Stimulated activated naive CD8-positive, alpha-beta T cell treated with anti-CD3 and anti-CD28 coated beads, Interleukin-15, Interleukin-2, amounts not matched to agents 100 ng/mL and 50 ng/mL, for 24 hours (primary cell): ENCODE results near the gene KMT5C.

Experiments used
- H3K27ac Mint-ChIP-seq: one replicate; pipeline ENCODE4 v1.8.0; 2021; ENCODE audit warnings: mild to moderate bottlenecking, mixed read lengths
- H3K27me3 Mint-ChIP-seq: one replicate; pipeline ENCODE4 v1.8.0; 2021; ENCODE audit warnings: mixed read lengths
- H3K36me3 Mint-ChIP-seq: one replicate; pipeline ENCODE4 v1.8.0; 2021; ENCODE audit warnings: low read depth, mixed read lengths
- H3K4me1 Mint-ChIP-seq: one replicate; pipeline ENCODE4 v1.8.0; 2021; ENCODE audit warnings: low read depth, mixed read lengths
- H3K4me3 Mint-ChIP-seq: one replicate; pipeline ENCODE4 v1.8.0; 2021; ENCODE audit warnings: mild to moderate bottlenecking, mixed read lengths
- H3K9me3 Mint-ChIP-seq: one replicate; pipeline ENCODE4 v1.8.0; 2021; ENCODE audit warnings: mixed read lengths

Gene KMT5C

DNA sequence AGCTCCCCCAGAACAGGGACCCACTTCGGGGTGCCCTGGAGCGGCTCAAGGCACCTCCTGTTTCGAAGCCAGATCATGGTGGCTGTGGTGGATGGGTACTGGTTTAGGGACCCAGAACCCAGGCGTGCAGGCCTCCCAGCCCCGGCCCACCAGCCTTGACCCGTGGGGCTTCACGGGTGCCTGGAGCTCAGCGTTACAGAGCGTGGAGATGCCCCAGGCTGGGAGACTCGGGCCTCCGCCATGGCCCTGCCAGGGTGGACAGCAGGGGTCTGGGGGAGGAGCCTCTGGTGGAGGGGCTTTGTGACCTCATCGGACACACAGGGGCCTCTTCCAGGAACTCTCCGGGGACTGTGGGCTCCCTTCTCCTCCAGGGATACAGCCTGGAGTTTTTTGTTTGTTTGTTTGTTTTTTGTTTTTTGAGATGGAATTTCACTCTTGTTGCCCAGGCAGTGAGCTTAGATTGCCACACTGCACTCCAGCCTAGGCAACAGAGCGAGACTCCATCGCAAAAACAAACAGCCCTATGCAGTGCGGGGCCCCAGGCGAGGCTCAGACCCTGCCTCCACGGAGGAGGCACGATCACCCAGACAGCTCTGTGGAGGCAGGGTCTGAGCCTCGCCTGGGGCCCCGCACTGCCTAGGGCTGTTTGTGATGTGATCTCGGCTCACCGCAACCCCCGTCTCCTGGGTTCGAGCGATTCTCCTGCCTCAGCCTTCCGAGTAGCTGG is 23.5 kb downstream of the KMT5C start, which contains the start of gene GARIN5B:
TSS of gene GARIN5B (minus strand) at position 271 of the 727 bp plus-strand sequence. CDS start at position 77, 194 bp downstream.
- Mint-ChIP-seq H3K27ac (no peak within 1 kb of the TSS), H3K36me3 (no peaks in the 10 kb centered on the region), H3K9me3 (no peaks in the 10 kb centered on the region), H3K27me3 (peaks cover 4% of the 10 kb centered on the region), H3K4me1 (no peaks in the 10 kb centered on the region), H3K4me3 (no peak within 1 kb of the TSS)

DNA sequence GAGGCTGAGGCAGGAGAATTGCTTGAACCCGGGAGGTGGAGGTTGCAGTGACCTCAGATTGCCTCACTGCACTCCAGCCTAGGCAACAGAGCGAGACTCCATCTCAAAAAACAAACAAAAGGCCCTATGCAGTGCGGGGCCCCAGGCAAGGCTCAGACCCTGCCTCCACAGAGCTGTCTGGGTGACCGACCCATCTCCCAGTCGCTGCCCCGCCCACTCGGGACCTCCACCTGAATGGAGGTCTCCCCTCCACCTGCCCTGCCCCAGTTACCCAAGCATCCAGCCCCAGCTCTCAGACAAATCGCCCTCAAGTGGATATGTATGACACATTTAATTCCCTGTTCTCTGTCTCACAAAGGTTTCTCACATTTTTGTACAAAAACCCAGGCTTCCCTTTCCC is 25.6 kb downstream of the KMT5C start:
- H3K4me3 Mint-ChIP-seq: no peak overlapping the region
- H3K4me1 Mint-ChIP-seq: peaks cover 4% of the 10 kb centered on the region
- peaks cover 8% of the 10 kb centered on the region for H3K27me3 Mint-ChIP-seq
- no peaks in the 10 kb centered on the region for H3K9me3 Mint-ChIP-seq
- no peak overlapping the region for H3K27ac Mint-ChIP-seq
- no peaks in the 10 kb centered on the region for H3K36me3 Mint-ChIP-seq

DNA sequence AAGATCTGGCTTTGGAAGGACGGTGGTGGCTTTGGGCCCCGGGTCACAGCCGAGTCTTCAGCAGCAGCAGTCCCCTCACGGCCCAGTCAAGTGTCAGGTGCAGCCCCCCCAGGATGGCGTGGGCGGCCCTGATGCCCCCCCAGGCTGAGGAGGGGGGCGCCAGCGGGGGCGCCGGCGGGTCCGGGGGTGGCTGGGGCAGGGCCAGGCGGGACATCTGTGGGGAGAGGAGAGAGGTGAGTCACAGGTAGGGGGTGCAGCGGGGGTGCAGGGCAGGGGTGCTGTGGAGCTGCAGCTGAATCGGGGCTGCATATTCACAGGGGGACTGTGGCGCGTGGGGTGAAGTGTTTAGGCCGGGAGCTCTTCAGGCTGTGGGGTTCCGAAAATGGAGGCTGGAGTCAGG is 26.3 kb downstream of the KMT5C start:
- peaks cover 16% of the 10 kb centered on the region for H3K27me3 Mint-ChIP-seq
- peaks cover 10% of the 10 kb centered on the region for H3K4me1 Mint-ChIP-seq
- H3K36me3 Mint-ChIP-seq: no peaks in the 10 kb centered on the region
- H3K9me3 Mint-ChIP-seq: no peaks in the 10 kb centered on the region
- no peak overlapping the region for H3K27ac Mint-ChIP-seq
- no peak overlapping the region for H3K4me3 Mint-ChIP-seq

DNA sequence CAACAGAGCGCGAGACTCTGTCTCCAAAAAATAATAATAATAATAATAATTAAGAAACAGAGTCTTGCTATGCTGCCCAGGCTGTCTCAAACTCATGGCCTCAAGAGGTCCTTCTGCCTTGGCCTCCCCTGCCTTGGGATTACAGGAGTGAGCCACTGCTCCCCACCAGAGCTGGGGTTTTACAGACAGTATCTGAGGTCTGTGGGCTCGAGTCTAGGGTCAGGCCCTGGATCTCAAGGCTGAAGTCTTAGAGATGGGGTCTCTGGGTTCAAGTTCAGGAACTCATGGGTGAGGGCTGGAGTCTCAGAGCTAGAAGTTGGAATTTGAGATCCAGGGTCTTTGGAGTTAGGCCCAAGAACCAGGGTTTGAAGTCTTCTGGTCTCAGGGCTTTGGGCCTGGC is 27.1 kb downstream of the KMT5C start:
- Mint-ChIP-seq H3K9me3 (no peaks in the 10 kb centered on the region), H3K27me3 (peaks cover 22% of the 10 kb centered on the region), H3K4me1 (peaks cover 10% of the 10 kb centered on the region), H3K4me3 (no peak overlapping the region), H3K36me3 (no peaks in the 10 kb centered on the region), H3K27ac (no peak overlapping the region)

DNA sequence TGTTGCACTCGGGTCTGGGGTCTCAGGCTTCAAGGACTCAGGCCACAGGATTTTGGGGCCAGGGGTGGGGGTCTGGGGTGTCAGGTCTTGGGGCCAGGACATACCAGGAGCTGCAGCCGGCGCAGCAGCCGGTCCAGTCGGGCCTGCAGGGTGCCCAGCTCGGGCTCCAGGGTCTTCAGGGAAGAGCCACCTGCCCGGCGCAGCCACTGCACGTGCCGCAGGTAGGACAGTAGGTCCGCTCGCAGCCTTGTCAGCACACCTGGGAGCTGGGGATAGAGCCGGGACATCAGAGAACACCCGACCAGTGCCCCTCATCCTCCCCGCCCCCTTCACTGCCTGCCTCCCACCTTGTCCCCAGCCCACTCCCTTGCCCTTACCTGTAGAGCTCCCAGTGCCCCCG is 28.4 kb downstream of the KMT5C start:
- no peaks in the 10 kb centered on the region for H3K9me3 Mint-ChIP-seq
- peaks cover 29% of the 10 kb centered on the region for H3K27me3 Mint-ChIP-seq
- H3K36me3 Mint-ChIP-seq: no peaks in the 10 kb centered on the region
- H3K27ac Mint-ChIP-seq: no peak overlapping the region
- H3K4me1 Mint-ChIP-seq: peaks cover 17% of the 10 kb centered on the region
- no peak overlapping the region for H3K4me3 Mint-ChIP-seq

DNA sequence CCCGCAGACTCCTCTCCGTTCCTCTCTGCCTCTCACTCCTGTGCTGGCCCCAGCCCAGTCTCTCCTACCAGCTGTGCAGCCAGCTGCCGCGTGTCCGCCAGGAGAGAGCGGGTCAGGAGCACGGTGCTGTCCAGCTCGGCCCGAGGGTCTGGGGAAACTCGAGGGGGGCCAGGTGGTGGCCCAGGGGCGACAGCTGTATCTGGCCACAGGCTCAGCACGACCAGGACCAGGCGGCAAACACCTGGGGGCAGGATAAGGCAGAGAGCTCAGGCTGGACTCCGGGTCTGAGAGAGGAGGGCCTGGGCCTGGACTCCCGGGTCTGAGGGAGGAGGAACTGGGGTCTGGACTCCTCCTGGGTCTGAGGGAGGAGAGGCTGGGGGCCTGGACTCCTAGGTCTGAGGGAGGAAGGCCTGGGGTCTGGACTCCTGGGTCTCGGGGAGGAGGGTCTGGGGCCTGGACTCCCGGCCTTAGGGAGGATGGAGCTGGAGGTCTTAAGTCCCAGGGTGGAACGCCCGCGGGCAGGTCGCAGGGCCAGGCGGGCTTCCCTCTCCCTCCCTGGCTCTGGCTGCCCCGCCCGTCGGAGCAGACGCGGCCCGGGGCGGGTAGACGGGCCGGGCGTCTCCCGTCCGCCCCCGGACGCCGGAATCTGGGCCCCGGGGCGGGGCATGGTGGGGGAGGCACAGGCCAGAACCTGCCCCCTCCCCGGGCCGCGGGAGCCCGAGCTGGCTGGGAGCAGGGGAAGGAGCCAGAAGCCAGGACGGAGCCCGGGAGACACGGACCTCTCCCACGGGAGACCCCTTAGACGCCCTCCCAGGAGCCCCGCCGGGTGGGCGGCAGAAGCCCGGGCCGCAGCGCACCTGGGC is 29.3 kb downstream of the KMT5C start:
- H3K4me3 Mint-ChIP-seq: no peak overlapping the region
- peaks cover 33% of the 10 kb centered on the region for H3K27me3 Mint-ChIP-seq
- no peaks in the 10 kb centered on the region for H3K9me3 Mint-ChIP-seq
- no peaks in the 10 kb centered on the region for H3K36me3 Mint-ChIP-seq
- H3K4me1 Mint-ChIP-seq: peaks cover 21% of the 10 kb centered on the region
- H3K27ac Mint-ChIP-seq: no peak overlapping the region

DNA sequence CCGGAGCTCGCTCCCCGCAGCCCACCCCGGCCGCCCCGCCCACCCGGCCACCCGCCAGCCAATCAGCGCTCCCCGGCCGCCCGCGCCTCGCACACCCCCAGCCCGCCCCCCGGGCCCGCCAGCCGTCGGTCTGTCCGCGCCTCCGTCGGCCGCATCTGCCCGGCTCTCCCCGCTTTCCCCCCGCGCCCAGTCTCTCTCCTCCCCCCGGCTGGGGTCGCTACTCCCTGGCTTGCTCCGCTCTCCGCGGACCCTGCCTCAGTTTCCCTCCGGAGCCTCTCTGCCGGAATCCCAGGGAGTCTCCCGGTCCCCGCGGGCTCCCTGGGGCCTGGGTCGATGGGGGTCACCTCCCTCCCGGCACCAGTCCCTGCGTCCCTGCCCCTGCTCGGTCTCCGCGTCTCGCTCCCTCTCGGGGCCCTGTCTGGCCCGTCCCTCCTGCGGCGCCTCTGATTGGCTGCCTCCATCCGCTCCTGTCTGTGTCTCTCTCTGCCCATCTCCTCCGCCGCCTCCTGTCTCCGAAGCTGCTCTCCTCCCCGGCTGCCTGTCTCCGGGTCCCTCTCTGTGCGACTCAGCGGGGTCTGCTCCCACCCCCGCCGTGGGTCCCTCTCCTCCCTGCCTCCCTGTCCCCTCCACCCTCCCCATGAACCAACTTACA is 30.1 kb downstream of the KMT5C start:
- peak overlapping the region; percentile 73 for H3K4me3 Mint-ChIP-seq
- no peak overlapping the region for H3K27ac Mint-ChIP-seq
- H3K27me3 Mint-ChIP-seq: peaks cover 34% of the 10 kb centered on the region
- no peaks in the 10 kb centered on the region for H3K9me3 Mint-ChIP-seq
- peaks cover 21% of the 10 kb centered on the region for H3K4me1 Mint-ChIP-seq
- H3K36me3 Mint-ChIP-seq: no peaks in the 10 kb centered on the region

DNA sequence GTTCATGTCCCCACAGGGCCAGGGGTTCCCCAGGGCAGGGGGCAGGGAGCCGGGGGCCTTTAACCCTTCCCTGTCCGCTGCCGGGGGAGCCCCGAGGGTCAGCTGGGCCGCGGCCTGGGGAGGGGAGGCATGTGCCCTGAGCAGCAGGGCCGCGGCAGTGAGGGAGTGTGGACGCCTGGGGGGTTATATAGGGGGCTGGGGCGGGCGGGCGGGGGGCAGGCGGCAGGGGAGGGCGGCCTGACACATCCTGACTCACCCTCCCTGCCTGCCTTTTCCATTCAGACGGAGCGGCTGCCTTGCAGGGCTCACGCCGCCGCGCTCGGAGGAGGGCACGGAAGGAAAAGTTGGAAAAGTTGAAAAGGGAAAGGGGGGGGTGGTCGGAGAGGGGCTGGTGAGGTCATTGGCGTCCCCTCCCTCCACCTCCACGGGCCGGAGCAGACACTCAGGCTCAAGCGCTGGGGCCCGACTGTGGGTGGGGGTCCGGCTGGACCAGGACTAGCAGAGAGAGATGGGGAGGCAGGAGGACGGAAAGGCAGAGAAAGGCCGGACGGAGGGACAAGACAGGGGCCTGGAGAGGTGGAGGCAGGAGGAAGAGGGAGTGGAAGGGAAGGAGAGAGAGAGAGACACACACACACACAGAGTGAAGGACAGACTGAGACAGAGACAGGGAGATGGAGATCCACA is 30.8 kb downstream of the KMT5C start, which contains the start of gene IL11:
TSS of gene IL11 (minus strand) at position 159 of the 684 bp plus-strand sequence. CDS start at position 6, 153 bp downstream.
- no peaks in the 10 kb centered on the region for H3K36me3 Mint-ChIP-seq
- H3K4me1 Mint-ChIP-seq: peaks cover 21% of the 10 kb centered on the region
- peaks cover 37% of the 10 kb centered on the region for H3K27me3 Mint-ChIP-seq

DNA sequence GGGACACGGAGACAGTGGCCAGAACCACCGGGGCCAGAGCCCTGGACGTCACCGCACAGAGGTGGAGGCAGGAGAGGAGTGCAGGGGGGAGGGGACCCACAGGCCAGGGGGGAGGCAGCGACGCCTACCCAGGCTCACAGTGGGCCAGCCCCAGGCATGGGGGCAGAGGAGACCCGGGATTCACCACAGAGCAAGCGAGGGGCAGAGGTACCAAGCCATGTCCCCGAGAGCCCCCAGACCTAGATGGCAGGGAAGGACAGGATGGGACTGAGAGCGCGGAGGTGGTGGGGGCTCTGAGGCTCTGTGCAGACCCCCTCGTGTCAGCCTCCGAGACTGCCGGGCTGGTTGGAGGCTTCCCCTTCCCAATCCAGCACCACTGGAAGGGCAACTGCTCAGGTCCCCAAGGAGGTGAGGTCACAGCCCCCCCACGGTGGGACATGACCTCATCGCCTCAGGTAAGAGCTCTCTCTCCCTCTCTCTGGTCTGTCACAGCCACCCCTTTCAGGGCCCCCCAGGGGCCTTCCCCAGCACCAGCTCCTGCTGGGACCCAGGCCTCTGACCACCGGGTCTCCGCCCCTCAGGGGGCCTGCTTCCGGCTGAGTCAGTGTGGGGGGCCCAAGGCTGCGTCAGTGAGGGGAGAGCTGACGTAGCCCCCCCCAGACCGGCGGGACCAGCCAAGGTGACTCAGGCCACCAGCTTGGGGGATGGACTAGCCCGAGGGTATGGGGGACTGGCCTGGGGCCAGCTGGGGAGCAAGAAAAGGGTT is 32.8 kb downstream of the KMT5C start:
- no peaks in the 10 kb centered on the region for H3K9me3 Mint-ChIP-seq
- no peaks in the 10 kb centered on the region for H3K36me3 Mint-ChIP-seq
- H3K27ac Mint-ChIP-seq: no peak overlapping the region
- no peak overlapping the region for H3K4me3 Mint-ChIP-seq
- peaks cover 40% of the 10 kb centered on the region for H3K27me3 Mint-ChIP-seq
- H3K4me1 Mint-ChIP-seq: peaks cover 21% of the 10 kb centered on the region

More for the DNA sequence above, 30.8 kb downstream of the KMT5C start, which contains the start of gene IL11:
- no peaks in the 10 kb centered on the region for H3K9me3 Mint-ChIP-seq
- peak within 1 kb of the TSS; percentile 73 for H3K4me3 Mint-ChIP-seq
- H3K27ac Mint-ChIP-seq: no peak within 1 kb of the TSS

DNA sequence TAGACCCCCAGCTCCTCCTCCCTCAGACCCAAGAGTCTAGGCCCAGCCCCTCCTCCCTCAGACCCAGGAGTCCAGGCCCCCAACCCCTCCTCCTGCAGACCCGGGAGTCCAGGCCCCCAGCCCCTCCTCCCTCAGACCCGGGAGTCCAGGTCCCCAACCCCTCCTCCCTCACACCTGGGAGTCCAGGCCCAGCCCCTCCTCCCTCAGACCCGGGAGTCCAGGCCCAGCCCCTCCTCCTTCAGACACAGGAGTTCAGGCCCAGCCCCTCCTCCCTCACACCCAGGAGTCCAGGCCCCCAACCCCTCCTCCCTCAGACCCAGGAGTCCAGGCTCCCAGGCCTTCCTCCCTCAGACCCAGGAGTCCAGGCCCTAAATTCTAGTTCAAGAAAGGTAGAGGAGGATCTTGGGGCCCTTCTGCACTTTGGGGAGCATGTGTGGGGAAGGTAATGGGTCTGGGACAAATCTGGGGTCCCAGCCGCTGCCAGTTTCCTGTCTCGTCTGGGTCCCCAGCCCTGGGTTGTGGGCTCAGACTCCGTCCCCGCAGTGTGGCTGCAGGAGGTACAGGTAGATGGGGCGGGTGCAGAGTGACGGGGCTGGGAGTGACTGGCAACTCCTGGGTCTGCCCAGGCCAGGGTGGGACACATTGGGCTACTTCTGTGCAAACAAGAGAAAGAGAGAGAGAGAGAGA is 33.8 kb downstream of the KMT5C start:
- Mint-ChIP-seq H3K4me3 (no peak overlapping the region), H3K9me3 (no peaks in the 10 kb centered on the region), H3K27ac (peak overlapping the region; percentile 71), H3K27me3 (peaks cover 36% of the 10 kb centered on the region), H3K4me1 (peaks cover 21% of the 10 kb centered on the region), H3K36me3 (no peaks in the 10 kb centered on the region)

DNA sequence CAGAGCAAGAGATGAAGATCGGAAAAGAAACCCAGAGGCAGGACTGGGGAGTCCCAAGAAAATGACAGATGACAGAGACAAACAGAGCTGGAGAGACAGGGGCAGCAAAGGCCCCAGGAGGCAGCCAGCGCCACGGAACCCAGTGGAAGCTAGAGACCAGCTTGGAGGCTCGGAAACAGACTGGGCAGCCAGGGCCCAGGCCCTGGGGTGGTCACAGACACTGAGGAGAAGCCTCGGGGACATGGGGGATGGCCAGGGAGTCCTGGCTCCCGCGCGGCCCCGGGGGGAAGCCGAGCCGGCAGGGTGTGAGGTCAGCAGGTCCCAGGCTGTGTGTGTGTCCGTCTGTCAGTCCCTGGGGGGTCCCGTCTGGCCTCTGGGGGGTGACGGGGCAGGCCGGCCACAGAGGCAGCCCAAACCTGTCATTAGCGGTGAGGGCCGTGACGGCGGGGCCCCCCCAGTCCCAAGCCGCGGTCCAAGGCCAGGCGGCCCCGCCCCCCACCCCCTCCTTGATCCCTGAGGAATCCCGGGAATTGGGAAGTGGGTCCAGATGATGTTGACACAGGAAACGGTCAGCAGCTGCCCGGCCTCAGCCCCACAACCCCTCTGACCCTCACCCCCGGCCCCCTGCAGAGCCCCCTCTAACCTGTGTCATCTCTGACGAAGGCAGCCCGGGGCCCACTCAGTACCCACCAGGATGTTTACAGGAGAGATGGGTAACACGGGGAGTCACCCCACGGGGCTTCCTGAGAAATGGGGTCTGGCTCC is 34.5 kb downstream of the KMT5C start:
- Mint-ChIP-seq H3K9me3 (no peaks in the 10 kb centered on the region), H3K27me3 (peaks cover 36% of the 10 kb centered on the region), H3K4me3 (no peak overlapping the region), H3K36me3 (no peaks in the 10 kb centered on the region), H3K27ac (peak overlapping the region; percentile 71), H3K4me1 (peaks cover 21% of the 10 kb centered on the region)

DNA sequence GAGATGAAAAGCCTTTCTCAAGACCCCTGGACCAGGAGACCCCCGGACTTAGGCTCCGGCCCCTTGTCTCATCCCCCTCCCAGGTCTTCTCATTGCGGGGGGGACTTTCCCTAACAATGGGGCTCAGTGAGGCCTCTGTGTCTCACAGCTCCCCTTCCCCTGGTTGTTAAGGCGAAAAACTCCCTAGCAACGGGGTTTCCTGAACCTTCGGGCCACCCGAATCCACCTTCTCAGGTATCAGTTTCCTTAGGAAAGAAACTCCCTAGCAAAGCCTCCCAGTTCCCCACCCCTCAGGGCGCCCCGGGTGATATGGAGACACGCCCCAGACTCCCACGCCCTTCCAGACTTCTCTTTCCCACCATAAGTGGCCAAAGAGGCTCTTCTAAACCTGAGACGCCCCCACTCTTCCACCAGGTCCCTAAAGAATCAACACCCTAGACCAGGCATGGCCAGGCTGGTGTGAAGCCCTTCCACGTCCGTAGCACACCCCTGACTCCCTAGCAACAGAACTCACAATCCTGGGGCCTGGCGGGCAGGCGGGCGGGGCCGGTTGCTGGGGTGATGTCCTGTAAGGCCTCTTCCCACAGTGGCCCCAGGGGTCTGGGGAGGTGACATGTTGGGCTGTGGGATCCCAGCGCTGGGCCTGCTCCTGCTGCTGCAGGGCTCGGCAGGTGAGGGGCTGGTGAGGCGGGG is 36.7 kb downstream of the KMT5C start, which contains the start of gene TMEM190:
TSS of gene TMEM190 (plus strand) at position 586 of the 693 bp plus-strand sequence. CDS start at position 614, 28 bp downstream.
- H3K27me3 Mint-ChIP-seq: peaks cover 20% of the 10 kb centered on the region
- H3K4me3 Mint-ChIP-seq: no peak within 1 kb of the TSS
- peaks cover 11% of the 10 kb centered on the region for H3K4me1 Mint-ChIP-seq
- no peaks in the 10 kb centered on the region for H3K36me3 Mint-ChIP-seq
- no peaks in the 10 kb centered on the region for H3K9me3 Mint-ChIP-seq
- H3K27ac Mint-ChIP-seq: no peak within 1 kb of the TSS
